GM19438 (cell line): ENCODE data around the gene VAC14.

ENCODE experiments used
- ATAC-seq: cut with Tn5 transposase; IDR thresholded peaks from one replicate; pipeline ENCODE4 v1.9.1; 2021; ENCODE audit warnings: low read depth; ENCODE audit not compliant: unreplicated experiment

VAC14 gene

GRCh38 chr16:70696952-70697593 lies 103.9 kb downstream of the VAC14 start:
- ATAC-seq = no peak

GRCh38 chr16:70696355-70696754 lies 104.6 kb downstream of the VAC14 start:
- ATAC-seq = no peak

GRCh38 chr16:70695331-70696070 lies 105.5 kb downstream of the VAC14 start:
- no peak for ATAC-seq

- ATAC-seq = no peak
Measured at GRCh38 chr16:70694868-70695218, 106.1 kb downstream of the VAC14 start.

GRCh38 chr16:70694088-70694867 lies 106.7 kb downstream of the VAC14 start:
- ATAC-seq = no peak

- no peak for ATAC-seq
Measured at GRCh38 chr16:70692873-70693671, 107.9 kb downstream of the VAC14 start.

GRCh38 chr16:70692130-70692872 lies 108.7 kb downstream of the VAC14 start:
- no peak for ATAC-seq

GRCh38 chr16:70691223-70692129 lies 109.5 kb downstream of the VAC14 start:
- no peak for ATAC-seq

GRCh38 chr16:70689970-70690891 lies 110.7 kb downstream of the VAC14 start:
- no peak for ATAC-seq

- no peak for ATAC-seq
Measured at GRCh38 chr16:70689035-70689969, 111.7 kb downstream of the VAC14 start.

GRCh38 chr16:70688246-70688742 lies 112.7 kb downstream of the VAC14 start:
- ATAC-seq = no peak

- ATAC-seq = no peak
Measured at GRCh38 chr16:70687671-70688245, 113.2 kb downstream of the VAC14 start.

GRCh38 chr16:70687102-70687511 lies 113.9 kb downstream of the VAC14 start:
- no peak for ATAC-seq

GRCh38 chr16:70686376-70687101 lies 114.4 kb downstream of the VAC14 start:
- ATAC-seq = no peak

- no peak for ATAC-seq
Measured at GRCh38 chr16:70685938-70686375, 115.0 kb downstream of the VAC14 start, which contains the start of gene MTSS2. Gene MTSS2 (minus strand): TSS chr16:70686053. CDS start chr16:70685791, 262 bp downstream.
